22Rv1 (cell line): ENCODE measurements around the gene DCLRE1C.
A peak's percentile ranks its signal among the peaks of the same experiment; 100 is the strongest.

Experiments used
- CTCF ChIP-seq: fragments of 450-650 bp; IDR thresholded peaks from 2 replicates; pipeline ENCODE4 v1.5.1; 2017; ENCODE audit warnings: mild to moderate bottlenecking
- ZFX ChIP-seq: fragments of 450-650 bp; IDR thresholded peaks from 2 replicates; pipeline ENCODE4 v1.6.1; 2017; ENCODE audit warnings: antibody characterized with exemption, borderline replicate concordance

DNA sequence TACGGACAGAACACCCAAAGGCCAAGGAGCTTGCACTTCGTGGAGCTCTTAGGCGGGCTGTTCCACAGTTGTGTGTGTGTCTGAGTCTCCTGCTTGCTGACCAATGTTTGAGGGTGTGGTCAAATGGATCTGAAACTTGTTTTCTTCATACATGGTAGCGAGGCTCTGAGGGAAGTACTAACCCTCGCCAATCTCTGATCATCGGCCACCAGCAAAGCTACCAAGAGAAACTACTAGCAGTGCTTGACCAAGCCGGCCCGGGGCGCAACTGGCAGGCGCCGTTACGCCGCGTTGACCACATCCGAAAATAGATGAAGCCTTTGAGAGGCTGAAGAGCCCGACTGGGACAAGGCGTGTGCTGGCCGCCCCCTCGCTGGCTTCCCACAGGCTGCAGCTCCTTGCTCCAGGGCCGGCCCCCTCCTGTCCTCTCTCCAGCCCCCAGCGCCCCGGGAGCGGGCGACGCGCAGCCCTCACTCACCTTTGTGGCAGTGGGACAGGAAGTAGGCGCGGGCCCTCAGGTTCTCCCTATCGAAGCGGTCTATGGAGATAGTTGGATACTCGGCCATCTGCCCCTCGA is 384 bp downstream of the DCLRE1C start:
- TF ChIP-seq CTCF (0 out of 2 replicates have a peak, but pooled peaks have one; percentile 5), ZFX (no peak)
